ENCODE data around the gene HDAC9. TPM values are rescaled to one million over a fixed set of nuclear protein-coding genes. Genes with fewer than 3 reads are reported as not detected.

The HDAC9 gene
- total RNA-seq, 6 donors from 2014 or later: 8.4 to 23.1 (median 10.4) TPM

DNA sequence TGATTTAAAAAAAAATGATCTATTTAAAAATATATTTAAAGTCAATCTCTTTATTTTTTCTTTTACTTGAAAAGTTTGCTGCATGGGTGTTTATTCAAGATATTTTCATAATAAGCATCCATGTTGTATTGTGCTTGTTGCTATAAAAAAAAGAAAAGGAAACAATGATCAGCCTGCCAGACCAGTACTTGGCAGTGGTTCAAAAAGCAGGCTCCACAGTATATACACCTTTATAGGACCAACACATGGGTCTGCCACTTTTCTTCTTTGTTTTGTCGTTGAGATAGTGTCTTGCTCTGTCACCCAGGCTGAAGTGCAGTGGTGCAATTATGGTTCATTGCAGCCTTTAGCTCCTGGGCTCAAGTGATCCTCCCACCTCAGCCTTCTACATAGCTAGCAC is 393.9 kb downstream of the HDAC9 start:
- 52 to 72% methylated on average over 1 of the region's 1 CpG for WGBS, 2 donors
- no peak for ATAC-seq (ENCODE audit: low FRiP score in 2 of 2)
- no peak for DNase-seq

DNA sequence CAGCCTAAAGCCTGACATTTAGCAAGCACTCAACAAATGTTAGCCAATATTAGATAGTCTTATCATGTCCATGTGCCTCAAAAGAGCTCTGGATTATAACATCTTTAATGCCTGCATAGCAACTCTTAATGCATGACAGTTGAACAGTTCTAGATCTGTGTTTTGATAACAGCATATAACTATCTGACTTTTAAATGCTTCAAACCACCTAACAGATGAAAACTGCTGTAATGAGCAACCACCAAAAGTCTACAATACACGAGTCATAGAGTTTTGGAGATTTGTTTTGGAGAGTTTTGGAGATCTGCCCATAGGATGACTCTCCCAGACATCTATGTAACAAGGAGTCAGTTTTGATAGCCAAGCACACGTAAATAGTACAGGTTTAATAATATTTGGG is 394.6 kb downstream of the HDAC9 start:
- ATAC-seq (ENCODE audit: low FRiP score in 2 of 2) (peak in 1 of 2 donors; percentile 40), DNase-seq (no peak)
- TF ChIP-seq, protein P1, sequence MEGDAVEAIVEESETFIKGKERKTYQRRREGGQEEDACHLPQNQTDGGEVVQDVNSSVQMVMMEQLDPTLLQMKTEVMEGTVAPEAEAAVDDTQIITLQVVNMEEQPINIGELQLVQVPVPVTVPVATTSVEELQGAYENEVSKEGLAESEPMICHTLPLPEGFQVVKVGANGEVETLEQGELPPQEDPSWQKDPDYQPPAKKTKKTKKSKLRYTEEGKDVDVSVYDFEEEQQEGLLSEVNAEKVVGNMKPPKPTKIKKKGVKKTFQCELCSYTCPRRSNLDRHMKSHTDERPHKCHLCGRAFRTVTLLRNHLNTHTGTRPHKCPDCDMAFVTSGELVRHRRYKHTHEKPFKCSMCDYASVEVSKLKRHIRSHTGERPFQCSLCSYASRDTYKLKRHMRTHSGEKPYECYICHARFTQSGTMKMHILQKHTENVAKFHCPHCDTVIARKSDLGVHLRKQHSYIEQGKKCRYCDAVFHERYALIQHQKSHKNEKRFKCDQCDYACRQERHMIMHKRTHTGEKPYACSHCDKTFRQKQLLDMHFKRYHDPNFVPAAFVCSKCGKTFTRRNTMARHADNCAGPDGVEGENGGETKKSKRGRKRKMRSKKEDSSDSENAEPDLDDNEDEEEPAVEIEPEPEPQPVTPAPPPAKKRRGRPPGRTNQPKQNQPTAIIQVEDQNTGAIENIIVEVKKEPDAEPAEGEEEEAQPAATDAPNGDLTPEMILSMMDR (IDR thresholded peaks at IDR 0.05): no peak
- TF ChIP-seq POLR2AphosphoS5 (IDR thresholded peaks at IDR 0.05) (no peak), EP300 (IDR thresholded peaks at IDR 0.05) (no peak), POLR2A (IDR thresholded peaks at IDR 0.05) (no peak)
- no peak overlapping the region for H3K27ac ChIP-seq
- H3K4me3 ChIP-seq: no peak overlapping the region
- no peaks in the 10 kb centered on the region for H3K27me3 ChIP-seq
- no peaks in the 10 kb centered on the region for H3K36me3 ChIP-seq
- 46 to 48% methylated on average over 2 of the region's 2 CpGs for WGBS, 2 donors
- no peaks in the 10 kb centered on the region for H3K9me3 ChIP-seq
- peaks cover 0 to 3% (median 0%) of the 10 kb centered on the region in 4 donors for H3K4me1 ChIP-seq

More for the DNA sequence above, 393.9 kb downstream of the HDAC9 start:
- no peaks in the 10 kb centered on the region for H3K9me3 ChIP-seq
- no peak overlapping the region for H3K4me3 ChIP-seq
- H3K27me3 ChIP-seq: no peaks in the 10 kb centered on the region
- H3K36me3 ChIP-seq: no peaks in the 10 kb centered on the region
- H3K27ac ChIP-seq: no peak overlapping the region
- peaks cover 0 to 3% (median 0%) of the 10 kb centered on the region in 4 donors for H3K4me1 ChIP-seq
- no peak for TF ChIP-seq POLR2AphosphoS5 (IDR thresholded peaks at IDR 0.05)

DNA sequence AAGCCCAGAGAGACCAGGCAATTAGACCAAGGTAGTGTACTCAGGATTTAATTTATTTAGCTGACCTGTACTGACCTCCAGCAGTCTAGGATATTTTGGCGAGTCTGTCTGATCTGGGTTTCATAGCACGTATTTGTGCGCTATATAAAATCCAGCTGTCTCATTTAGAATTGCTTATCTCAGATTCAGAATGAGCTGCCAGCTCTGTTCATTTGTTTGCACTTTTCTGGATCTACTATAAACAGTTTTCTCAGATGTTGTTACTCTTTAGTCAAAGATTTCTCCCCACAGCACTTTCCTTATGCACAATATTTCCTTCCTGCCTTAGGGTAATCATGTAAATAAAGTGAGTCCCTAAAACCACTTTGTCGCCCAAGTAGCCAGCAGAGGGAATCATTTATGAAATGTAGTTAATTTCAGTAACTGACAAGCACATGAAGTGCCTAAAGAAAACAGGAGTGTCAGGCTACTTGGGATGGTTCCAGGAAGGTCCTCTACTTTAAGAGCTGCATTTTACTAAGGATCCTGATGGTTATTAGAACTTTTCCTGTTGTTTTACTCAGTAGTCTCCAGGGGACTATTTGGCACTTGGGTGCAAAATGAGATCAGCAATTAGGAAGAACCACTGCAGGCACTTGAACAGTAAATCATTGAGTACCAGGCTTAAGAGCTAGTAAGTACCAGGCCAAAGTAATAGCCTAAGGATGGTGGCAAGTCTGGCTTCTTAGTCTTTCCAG is 395.5 kb downstream of the HDAC9 start:
- no peaks in the 10 kb centered on the region for H3K9me3 ChIP-seq
- no peak for TF ChIP-seq POLR2A (IDR thresholded peaks at IDR 0.05)
- no peak for TF ChIP-seq EP300 (IDR thresholded peaks at IDR 0.05)
- TF ChIP-seq, protein P1 (IDR thresholded peaks at IDR 0.05): no peak
- no peak for TF ChIP-seq POLR2AphosphoS5 (IDR thresholded peaks at IDR 0.05)
- no peak overlapping the region for H3K4me3 ChIP-seq
- H3K36me3 ChIP-seq: no peaks in the 10 kb centered on the region
- peaks cover 0 to 3% (median 0%) of the 10 kb centered on the region in 4 donors for H3K4me1 ChIP-seq
- 42 to 43% methylated on average over 4 of the region's 4 CpGs for WGBS, 2 donors
- DNase-seq: no peak
- no peaks in the 10 kb centered on the region for H3K27me3 ChIP-seq
- peak; percentile 31 to 41 for ATAC-seq (ENCODE audit: low FRiP score in 2 of 2)
- no peak overlapping the region for H3K27ac ChIP-seq

DNA sequence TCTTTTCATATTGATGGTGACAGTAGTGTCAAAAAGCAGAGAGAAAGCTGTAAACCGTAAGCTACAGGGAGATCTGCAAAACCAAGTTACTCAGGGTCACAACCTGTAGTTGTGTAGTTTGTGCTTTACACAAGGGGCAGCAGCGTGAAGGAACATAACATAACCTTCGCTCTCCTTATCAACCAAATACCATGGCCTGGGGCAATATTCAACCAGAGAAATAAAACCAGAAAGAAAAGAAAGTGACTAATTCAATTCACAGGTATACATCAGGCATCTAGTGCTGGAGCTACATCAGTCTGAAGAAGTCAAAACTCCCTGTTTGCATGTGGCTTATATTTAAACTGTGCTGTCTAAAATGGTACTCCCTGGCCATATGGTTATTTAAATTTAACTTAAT is 397.6 kb downstream of the HDAC9 start:
- no peak overlapping the region for H3K27ac ChIP-seq
- no peak overlapping the region for H3K4me3 ChIP-seq
- peaks cover 0 to 3% (median 0%) of the 10 kb centered on the region in 4 donors for H3K4me1 ChIP-seq
- H3K9me3 ChIP-seq: no peaks in the 10 kb centered on the region
- 89 to 91% methylated on average over 3 of the region's 3 CpGs for WGBS, 2 donors
- no peak for DNase-seq
- no peak for TF ChIP-seq POLR2A (IDR thresholded peaks at IDR 0.05)
- TF ChIP-seq, protein P1 (IDR thresholded peaks at IDR 0.05): no peak
- no peak for TF ChIP-seq POLR2AphosphoS5 (IDR thresholded peaks at IDR 0.05)
- TF ChIP-seq EP300 (IDR thresholded peaks at IDR 0.05): no peak
- ATAC-seq (ENCODE audit: low FRiP score in 2 of 2): no peak
- no peaks in the 10 kb centered on the region for H3K36me3 ChIP-seq
- no peaks in the 10 kb centered on the region for H3K27me3 ChIP-seq

DNA sequence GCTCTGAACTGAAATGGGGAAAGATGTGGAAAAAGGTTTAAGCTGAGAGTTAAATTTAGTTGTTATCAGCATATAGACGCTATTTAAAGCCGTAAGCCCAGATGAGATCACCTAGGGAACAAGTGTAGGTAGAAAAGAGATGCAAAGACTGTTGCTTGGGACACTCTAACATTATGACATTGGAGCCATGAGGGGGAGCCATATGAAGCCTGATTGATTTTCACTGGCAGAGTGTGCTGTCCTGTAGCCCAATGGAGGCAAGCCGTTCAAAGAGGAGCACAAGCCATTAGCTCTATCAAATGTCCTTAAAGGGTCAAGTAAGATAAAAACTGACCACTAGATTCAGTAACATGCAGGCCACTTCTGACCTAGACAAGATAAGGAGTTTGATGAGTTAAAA is 398.6 kb downstream of the HDAC9 start:
- ATAC-seq (ENCODE audit: low FRiP score in 2 of 2): no peak

More for the DNA sequence above, 398.6 kb downstream of the HDAC9 start:
- no peak for DNase-seq
- no peaks in the 10 kb centered on the region for H3K27me3 ChIP-seq
- H3K36me3 ChIP-seq: no peaks in the 10 kb centered on the region
- H3K9me3 ChIP-seq: no peaks in the 10 kb centered on the region
- peaks cover 0 to 3% (median 0%) of the 10 kb centered on the region in 4 donors for H3K4me1 ChIP-seq
- WGBS, 2 donors: 84 to 89% methylated on average over 3 of the region's 3 CpGs
- no peak overlapping the region for H3K27ac ChIP-seq
- H3K4me3 ChIP-seq: no peak overlapping the region
- TF ChIP-seq POLR2AphosphoS5 (IDR thresholded peaks at IDR 0.05) (no peak), EP300 (IDR thresholded peaks at IDR 0.05) (no peak)
- TF ChIP-seq, protein P1 (IDR thresholded peaks at IDR 0.05): no peak
